B cell (primary cell): ENCODE measurements around the gene PRPF4. TPM values are rescaled to one million over a fixed set of nuclear protein-coding genes. Genes with fewer than 3 reads are reported as not detected.

Experiments used
- ATAC-seq: fragments of 200-7000 bp; cut with Tn5 transposase; one replicate; pipeline ENCODE4 v1.10.0; 2021; ENCODE audit warnings: low read depth, mild to moderate bottlenecking, moderate number of reproducible peaks, moderate library complexity
- CTCF ChIA-PET: fragments of 350-600 bp; sonication (Branson Sonifier 250); formaldehyde crosslinking; loops from one replicate; lab custom pipeline; 2021; ENCODE audit warnings: antibody characterized with exemption, inconsistent platforms; lab: Charles Lee
- POLR2A ChIA-PET: fragments of 350-600 bp; sonication (Branson Sonifier 250); formaldehyde crosslinking; loops from one replicate; lab custom pipeline; 2021; ENCODE audit warnings: antibody characterized with exemption; lab: Charles Lee
- DNase-seq: peaks from one replicate; pipeline ENCODE4 v3.0.0; 2013
- H2AFZ ChIP-seq: 2 replicates; pipeline ENCODE4 v1.6.1; 2012; ENCODE audit warnings: mild to moderate bottlenecking, low read depth, low read length; ENCODE audit not compliant: insufficient read depth, poor library complexity, severe bottlenecking
- H3K27ac ChIP-seq, 2 donors: 1 replicate in 1 of 2; 2 replicates in 1 of 2; pipeline ENCODE4 v1.5.1; 2012 to 2013; ENCODE audit warnings: low read length in 2 of 2, mild to moderate bottlenecking in 2 of 2, moderate library complexity in 1 of 2
- H3K27me3 ChIP-seq, 4 experiments: fragments of 200-600 bp in 1 of 4; sonication (generic) in 1 of 4; replicated peaks in 1 of 4; 1 replicate in 2 of 4; 2 replicates in 2 of 4; pipeline versions ENCODE4 v1.6.1 to v1.7.0; 2013 to 2016; ENCODE audit warnings: low read length in 3 of 4, mild to moderate bottlenecking in 2 of 4, mixed read lengths in 1 of 4, moderate library complexity in 1 of 4; ENCODE audit not compliant: insufficient read depth in 4 of 4, control insufficient read depth in 3 of 4; ENCODE audit errors: control extremely low read depth in 1 of 4
- H3K36me3 ChIP-seq, 2 experiments: replicated peaks in 1 of 2; 1 replicate in 1 of 2; 2 replicates in 1 of 2; pipeline versions ENCODE4 v1.6.1 to v1.7.1; 2013; ENCODE audit warnings: low read length in 1 of 2; ENCODE audit not compliant: insufficient read depth in 2 of 2, control insufficient read depth in 1 of 2; ENCODE audit errors: control extremely low read depth in 1 of 2, extremely low read depth in 1 of 2
- H3K4me1 ChIP-seq, 2 donors: fragments of 200-600 bp in 1 of 2; sonication (generic) in 1 of 2; 1 replicate in 1 of 2; 2 replicates in 1 of 2; pipeline versions ENCODE4 v1.5.1 to v1.6.1; 2013 to 2017; ENCODE audit warnings: low read length in 2 of 2; ENCODE audit not compliant: control insufficient read depth in 2 of 2, insufficient read depth in 2 of 2
- H3K4me2 ChIP-seq: replicated peaks from 2 replicates; pipeline ENCODE3; 2012; ENCODE audit warnings: mild to moderate bottlenecking, low read depth, low read length; ENCODE audit not compliant: poor library complexity, severe bottlenecking
- H3K4me3 ChIP-seq, 5 experiments: fragments of 200-600 bp in 1 of 5; sonication (generic) in 1 of 5; 1 replicate in 3 of 5; 2 replicates in 2 of 5; pipeline versions ENCODE4 v1.5.1 to v1.7.0; 2011 to 2016; ENCODE audit warnings: low read length in 4 of 5, mild to moderate bottlenecking in 4 of 5, low read depth in 2 of 5, control low read depth in 1 of 5, moderate library complexity in 1 of 5; ENCODE audit not compliant: insufficient read depth in 1 of 5; ENCODE audit errors: control extremely low read depth in 1 of 5, extremely low read depth in 1 of 5
- H3K79me2 ChIP-seq: fragments of 200-600 bp; sonication (generic); one replicate; pipeline ENCODE4 v1.6.0; 2016; ENCODE audit warnings: low read length; ENCODE audit not compliant: control insufficient read depth, insufficient read depth
- H3K9ac ChIP-seq: fragments of 200-600 bp; sonication (generic); 2 replicates; pipeline ENCODE4 v1.6.1; 2017; ENCODE audit warnings: mild to moderate bottlenecking, low read length, moderate library complexity
- H3K9me3 ChIP-seq, 3 donors: one replicate each; pipeline versions ENCODE4 v1.6.1 to v1.7.1; 2013; ENCODE audit warnings: low read length in 2 of 3; ENCODE audit not compliant: control insufficient read depth in 2 of 3, insufficient read depth in 1 of 3; ENCODE audit errors: control extremely low read depth in 1 of 3
- H4K20me1 ChIP-seq: 2 replicates; pipeline ENCODE4 v1.6.0; 2012; ENCODE audit warnings: mild to moderate bottlenecking, low read length; ENCODE audit not compliant: insufficient read depth, control insufficient read depth, poor library complexity, severe bottlenecking
- H3K27ac Mint-ChIP-seq: one replicate; pipeline ENCODE4 v1.8.0; 2021; ENCODE audit warnings: mixed read lengths
- H3K27me3 Mint-ChIP-seq: one replicate; pipeline ENCODE4 v1.8.0; 2021; ENCODE audit warnings: mixed read lengths
- H3K4me1 Mint-ChIP-seq: one replicate; pipeline ENCODE4 v1.8.0; 2021; ENCODE audit warnings: mixed read lengths
- H3K4me3 Mint-ChIP-seq: one replicate; pipeline ENCODE4 v1.8.0; 2021; ENCODE audit warnings: mixed read lengths
- H3K9me3 Mint-ChIP-seq: one replicate; pipeline ENCODE4 v1.8.0; 2022; ENCODE audit warnings: mixed read lengths; ENCODE audit not compliant: insufficient read depth
- CTCF ChIP-seq: fragments of 200-600 bp; IDR thresholded peaks from one replicate; pipeline ENCODE4 v1.8.0; 2022; ENCODE audit warnings: antibody characterized with exemption, mild to moderate bottlenecking
- EZH2 ChIP-seq: IDR thresholded peaks from 2 replicates; pipeline ENCODE4 v1.6.1; 2012; ENCODE audit warnings: borderline replicate concordance, low read depth, mild to moderate bottlenecking, moderate library complexity, low read length; ENCODE audit not compliant: insufficient read depth, poor library complexity, severe bottlenecking
- WGBS: methylation state at CpG from one replicate; pipeline ENCODE4 v1.1.5; 2013; ENCODE audit warnings: missing lambda C conversion rate; ENCODE audit not compliant: insufficient coverage; 5-methylcytosine and 5-hydroxymethylcytosine counted together
- intact Hi-C: fragments of 100-400 bp; cut with micrococcal nuclease; formaldehyde crosslinking; loops from one replicate; pipeline ENCODE4 v1.10.0; 2022
- polyA plus RNA-seq: library from polyadenylated mRNA; depleted of rRNA; stranded (reverse); fragments of >200 nt; gene quantifications from 2 replicates; pipeline ENCODE4 v1.2.3, GENCODE V29; 2012
- total RNA-seq, 2 donors: library from RNA; stranded (reverse); fragments of 120-200 nt in 1 of 2; gene quantifications; 1 replicate in 1 of 2; 2 replicates in 1 of 2; pipeline versions ENCODE4 v1.2.3 to v1.2.4, GENCODE V29; 2013 to 2022

PRPF4 gene
- total and polyA plus RNA-seq, 2 donors (not counting 1 experiment from before 2014, with no cell fraction given): 11.4 to 30.8 TPM

- WGBS: no CpG with 5 or more reads among the region's 3 CpGs
These were observed 36.5 kb downstream of the PRPF4 start for GRCh38 chr9:113311961-113312360.

DNA sequence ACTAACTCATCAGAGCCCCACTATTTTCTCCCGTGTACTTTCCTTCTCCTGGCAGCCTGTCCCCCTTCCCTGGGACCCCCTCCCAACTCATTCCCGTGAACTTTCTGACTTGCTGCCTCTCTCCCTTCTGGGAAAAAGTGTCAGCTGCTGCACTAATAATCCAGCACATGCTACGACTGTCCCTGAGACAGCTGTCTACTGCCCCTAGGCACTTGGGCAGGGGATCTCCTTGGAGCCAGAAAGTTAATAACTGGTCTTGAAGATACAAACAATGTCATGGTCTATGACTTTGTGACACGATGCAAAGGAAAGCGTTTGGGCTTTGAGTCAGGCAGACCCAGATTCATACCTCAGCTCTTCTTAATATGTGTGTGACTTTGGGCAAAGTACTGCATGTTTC lies 37.8 kb downstream of the PRPF4 start:
- 98% methylated on average over 4 of the region's 5 CpGs for whole genome bisulfite sequencing
- H4K20me1 ChIP-seq: no peaks in the 10 kb centered on the region
- no peak overlapping the region for H3K4me3 Mint-ChIP-seq
- ChIA-PET CTCF (interaction anchor here (1.1 kb wide), 1 partner anchor 88 kb away, joined by 3 read pairs; the partner anchor contains the start of gene ALAD), POLR2A (no interaction called here)
- no peaks in the 10 kb centered on the region for H3K4me1 ChIP-seq
- intact Hi-C loops: no loop called here
- H3K79me2 ChIP-seq: no peaks in the 10 kb centered on the region
- no peak for DNase-seq
- no peaks in the 10 kb centered on the region for H3K36me3 ChIP-seq
- ATAC-seq: no peak
- H3K27me3 ChIP-seq: no peaks in the 10 kb centered on the region
- H3K27ac Mint-ChIP-seq: no peak overlapping the region
- peaks cover 9% of the 10 kb centered on the region for H3K27me3 Mint-ChIP-seq
- H3K4me1 Mint-ChIP-seq: no peaks in the 10 kb centered on the region
- H2AFZ ChIP-seq: no peak overlapping the region
- no peaks in the 10 kb centered on the region for H3K9me3 Mint-ChIP-seq
- no peak overlapping the region for H3K9ac ChIP-seq
- no peak overlapping the region for H3K4me3 ChIP-seq
- H3K27ac ChIP-seq: no peak overlapping the region
- H3K9me3 ChIP-seq: no peaks in the 10 kb centered on the region
- TF ChIP-seq EZH2 (no peak), CTCF (no peak)
- no peak overlapping the region for H3K4me2 ChIP-seq

More at GRCh38 chr9:113311961-113312360, 36.5 kb downstream of the PRPF4 start:
- Mint-ChIP-seq H3K27ac (no peak overlapping the region), H3K4me1 (no peaks in the 10 kb centered on the region), H3K27me3 (peaks cover 9% of the 10 kb centered on the region), H3K9me3 (no peaks in the 10 kb centered on the region), H3K4me3 (no peak overlapping the region)
- Histone ChIP-seq H3K9me3 (no peaks in the 10 kb centered on the region), H4K20me1 (no peaks in the 10 kb centered on the region), H3K36me3 (no peaks in the 10 kb centered on the region), H3K9ac (no peak overlapping the region), H3K27me3 (no peaks in the 10 kb centered on the region), H3K79me2 (no peaks in the 10 kb centered on the region), H3K4me2 (no peak overlapping the region), H3K4me3 (no peak overlapping the region), H2AFZ (no peak overlapping the region), H3K27ac (no peak overlapping the region), H3K4me1 (no peaks in the 10 kb centered on the region)
- intact Hi-C loops: no loop called here
- DNase-seq: no peak
- TF ChIP-seq EZH2 (no peak), CTCF (no peak)
- ChIA-PET POLR2A (no interaction called here), CTCF (interaction anchor here (0.7 to 5.4 kb wide), 8 partner anchors 37 to 346 kb away, joined by 3 to 34 read pairs (median 5); partner anchors contain the start of gene ALAD)
- no peak for ATAC-seq
